Esophagus muscularis mucosa (tissue), 4 donors: Measurements from ENCODE around the gene CNKSR2. TPM values are rescaled to one million over a fixed set of nuclear protein-coding genes. Genes with fewer than 3 reads are reported as not detected.

ENCODE experiments used
- DNase-seq: peaks from one replicate; pipeline ENCODE4 v3.0.0-alpha.2; 2017; ENCODE audit errors: extremely low spot score
- H3K27ac ChIP-seq, 4 donors: fragments of 200-600 bp; sonication (generic); replicated peaks in 1 of 4; 1 replicate in 3 of 4; 2 replicates in 1 of 4; pipeline ENCODE4 v1.5.1; 2016 to 2019; ENCODE audit warnings: mild to moderate bottlenecking in 1 of 4
- H3K27me3 ChIP-seq, 4 donors: fragments of 200-600 bp; sonication (generic); one replicate each; pipeline versions ENCODE4 v1.5.1 to v1.6.0; 2016 to 2019
- H3K36me3 ChIP-seq, 4 donors: fragments of 200-600 bp; sonication (generic); one replicate each; pipeline ENCODE4 v1.5.1; 2016 to 2019
- H3K4me1 ChIP-seq, 4 donors: fragments of 200-600 bp; sonication (generic); one replicate each; pipeline ENCODE4 v1.5.1; 2016 to 2019
- H3K4me3 ChIP-seq, 4 donors: fragments of 200-600 bp; sonication (generic); 1 replicate in 2 of 4; 2 replicates in 2 of 4; pipeline ENCODE4 v1.5.1; 2016 to 2019; ENCODE audit warnings: mild to moderate bottlenecking in 4 of 4, moderate library complexity in 1 of 4
- H3K9me3 ChIP-seq, 4 donors: fragments of 200-600 bp; sonication (generic); 1 replicate in 3 of 4; 2 replicates in 1 of 4; pipeline ENCODE4 v1.5.1; 2016 to 2019
- EP300 ChIP-seq: sonication (generic); formaldehyde crosslinking; IDR thresholded peaks from one replicate; pipeline ENCODE4 v1.6.1; 2017; ENCODE audit warnings: antibody characterized with exemption
- POLR2A ChIP-seq: fragments of 450-650 bp; IDR thresholded peaks from one replicate; pipeline ENCODE4 v1.6.1; 2017; ENCODE audit warnings: antibody characterized with exemption, moderate library complexity, mild to moderate bottlenecking, low read depth
- POLR2AphosphoS5 ChIP-seq, 2 donors: sonication (generic); formaldehyde crosslinking; IDR thresholded peaks; one replicate each; pipeline ENCODE4 v1.6.1; 2017; ENCODE audit warnings: antibody characterized with exemption in 2 of 2
- WGBS: methylation state at CpG from one replicate; pipeline ENCODE4 v1.1.5; 2018; 5-methylcytosine and 5-hydroxymethylcytosine counted together
- intact Hi-C: fragments of 100-400 bp; cut with DNase I; formaldehyde crosslinking; loops from one replicate; pipeline ENCODE4 v1.15.1; 2023
- total RNA-seq, 4 donors: library from RNA; depleted of rRNA; stranded (reverse); fragments of >200 nt; gene quantifications; one replicate each; pipeline versions ENCODE4 v1.1.0 to v1.2.1, GENCODE V29; 2016
- TF ChIP-seq, protein P1 (sequence below), 3 experiments: fragments of 200-600 bp in 2 of 3; fragments of 450-650 bp in 1 of 3; sonication (generic) in 2 of 3; IDR thresholded peaks; one replicate each; pipeline ENCODE4 v1.5.1; 2017 to 2019; ENCODE audit warnings: antibody characterized with exemption in 3 of 3, mild to moderate bottlenecking in 2 of 3, moderate library complexity in 1 of 3

CNKSR2 gene
- total RNA-seq, 4 donors from 2014 or later = 7.4 to 14.1 (median 9.6) TPM

DNA sequence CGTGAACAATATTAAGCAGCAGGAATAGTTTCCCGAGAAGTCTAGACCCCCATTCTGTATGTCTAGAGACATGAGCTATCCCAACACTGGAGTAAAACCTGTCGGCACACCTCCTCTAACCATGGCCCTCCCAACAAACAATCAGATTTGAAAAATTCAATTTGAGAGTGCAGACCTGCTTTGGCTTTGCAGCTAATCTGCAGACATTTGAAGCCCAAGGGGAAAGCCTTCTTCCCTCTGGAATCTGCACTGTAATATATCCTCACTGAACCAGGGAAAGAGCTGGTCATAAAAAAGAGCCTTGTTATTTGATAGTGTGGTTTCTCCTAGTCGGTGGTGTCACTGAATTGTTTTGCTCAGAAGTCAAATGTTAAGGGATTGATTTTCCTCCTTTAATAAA is 328.5 kb downstream of the CNKSR2 start:
- H3K4me1 ChIP-seq = no peaks in the 10 kb centered on the region
- no peaks in the 10 kb centered on the region for H3K27me3 ChIP-seq
- WGBS = 76% methylated on average over 4 of the region's 4 CpGs
- intact Hi-C loops = no loop called here
- peaks cover 0 to 11% (median 0%) of the 10 kb centered on the region in 4 donors for H3K36me3 ChIP-seq
- no peak for DNase-seq
- no peak for TF ChIP-seq POLR2AphosphoS5 (IDR thresholded peaks at IDR 0.05)
- TF ChIP-seq POLR2A = no peak
- TF ChIP-seq, protein P1, sequence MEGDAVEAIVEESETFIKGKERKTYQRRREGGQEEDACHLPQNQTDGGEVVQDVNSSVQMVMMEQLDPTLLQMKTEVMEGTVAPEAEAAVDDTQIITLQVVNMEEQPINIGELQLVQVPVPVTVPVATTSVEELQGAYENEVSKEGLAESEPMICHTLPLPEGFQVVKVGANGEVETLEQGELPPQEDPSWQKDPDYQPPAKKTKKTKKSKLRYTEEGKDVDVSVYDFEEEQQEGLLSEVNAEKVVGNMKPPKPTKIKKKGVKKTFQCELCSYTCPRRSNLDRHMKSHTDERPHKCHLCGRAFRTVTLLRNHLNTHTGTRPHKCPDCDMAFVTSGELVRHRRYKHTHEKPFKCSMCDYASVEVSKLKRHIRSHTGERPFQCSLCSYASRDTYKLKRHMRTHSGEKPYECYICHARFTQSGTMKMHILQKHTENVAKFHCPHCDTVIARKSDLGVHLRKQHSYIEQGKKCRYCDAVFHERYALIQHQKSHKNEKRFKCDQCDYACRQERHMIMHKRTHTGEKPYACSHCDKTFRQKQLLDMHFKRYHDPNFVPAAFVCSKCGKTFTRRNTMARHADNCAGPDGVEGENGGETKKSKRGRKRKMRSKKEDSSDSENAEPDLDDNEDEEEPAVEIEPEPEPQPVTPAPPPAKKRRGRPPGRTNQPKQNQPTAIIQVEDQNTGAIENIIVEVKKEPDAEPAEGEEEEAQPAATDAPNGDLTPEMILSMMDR (IDR thresholded peaks at IDR 0.05) = no peak
- no peak for TF ChIP-seq EP300
- no peak overlapping the region for H3K4me3 ChIP-seq
- H3K27ac ChIP-seq = no peak overlapping the region
- peaks cover 0 to 5% (median 0%) of the 10 kb centered on the region in 4 donors for H3K9me3 ChIP-seq
